ENCODE data around the gene PSG6.
"Not testable (repeated sequence)": the region's sequence is repeated elsewhere in the genome, so short reads cannot be mapped to it uniquely, and the experiment has no call there.

The PSG6 gene

DNA sequence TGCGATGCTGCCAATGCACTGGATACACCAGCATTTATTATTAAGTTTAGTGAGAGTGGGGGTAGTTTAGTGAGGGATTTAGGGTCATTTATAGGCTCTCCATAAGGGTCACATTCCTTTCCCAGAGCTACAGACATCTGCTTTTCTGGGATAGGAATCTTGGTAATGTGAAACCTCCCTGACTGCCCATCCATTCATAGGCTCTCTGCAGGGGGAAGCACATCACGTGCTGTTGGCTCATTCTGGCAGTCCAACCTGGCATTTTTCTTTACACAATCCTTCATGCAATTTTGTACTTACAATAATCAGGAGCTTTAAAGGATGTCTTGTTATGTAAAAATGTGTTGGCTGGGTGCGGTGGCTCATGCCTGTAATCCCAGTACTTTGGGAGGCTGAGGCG lies 17.1 kb downstream of the PSG6 start:
- H3K9me3 ChIP-seq (ENCODE audit: control insufficient read depth, insufficient read depth, low read depth, low read length); H3K4me1 ChIP-seq (ENCODE audit: control insufficient read depth, insufficient read depth, low read length); H3K4me3 ChIP-seq (ENCODE audit: low read depth, low read length); POLR2A ChIA-PET; H3K27ac ChIP-seq (ENCODE audit: extremely low read depth, low read depth, low read length); H3K36me3 ChIP-seq (ENCODE audit: control insufficient read depth in 2 of 2, insufficient read depth in 1 of 2, low read length in 2 of 2): not testable (repeated sequence)
- CTCF ChIA-PET: interaction anchor here (0.6 to 2.1 kb wide), 4 partner anchors 15 to 416 kb away, joined by 3 to 15 read pairs (median 3); no protein-coding TSS in a partner anchor
- peak; percentile 36; the same call in 1 of the 2 replicates for TF ChIP-seq ZBTB17 (tag by site-specific recombination; IDR thresholded peaks at IDR 0.05)

- H3K4me1 ChIP-seq (ENCODE audit: control insufficient read depth, insufficient read depth, low read length); H3K27ac ChIP-seq (ENCODE audit: extremely low read depth, low read depth, low read length); POLR2A ChIA-PET; H3K36me3 ChIP-seq (ENCODE audit: control insufficient read depth in 2 of 2, insufficient read depth in 1 of 2, low read length in 2 of 2); H3K4me3 ChIP-seq (ENCODE audit: low read depth, low read length); H3K9me3 ChIP-seq (ENCODE audit: control insufficient read depth, insufficient read depth, low read depth, low read length): not testable (repeated sequence)
- CTCF ChIA-PET: interaction anchor here (2.1 kb wide), 1 partner anchor 14 kb away, joined by 15 read pairs; no protein-coding TSS in a partner anchor
Observed at GRCh38 chr19:42899674-42900073, 18.0 kb downstream of the PSG6 start.

GRCh38 chr19:42899110-42899509 lies 18.6 kb downstream of the PSG6 start:
- H3K36me3 ChIP-seq (ENCODE audit: control insufficient read depth in 2 of 2, insufficient read depth in 1 of 2, low read length in 2 of 2); H3K4me1 ChIP-seq (ENCODE audit: control insufficient read depth, insufficient read depth, low read length); H3K9me3 ChIP-seq (ENCODE audit: control insufficient read depth, insufficient read depth, low read depth, low read length); H3K4me3 ChIP-seq (ENCODE audit: low read depth, low read length); H3K27ac ChIP-seq (ENCODE audit: extremely low read depth, low read depth, low read length); POLR2A ChIA-PET: not testable (repeated sequence)
- CTCF ChIA-PET: interaction anchor here (1.1 kb wide), 1 partner anchor 24 kb away, joined by 4 read pairs; no protein-coding TSS in a partner anchor

- H3K36me3 ChIP-seq (ENCODE audit: control insufficient read depth in 2 of 2, insufficient read depth in 1 of 2, low read length in 2 of 2); H3K4me3 ChIP-seq (ENCODE audit: low read depth, low read length); H3K9me3 ChIP-seq (ENCODE audit: control insufficient read depth, insufficient read depth, low read depth, low read length); H3K4me1 ChIP-seq (ENCODE audit: control insufficient read depth, insufficient read depth, low read length); H3K27ac ChIP-seq (ENCODE audit: extremely low read depth, low read depth, low read length): not testable (repeated sequence)
- ChIA-PET POLR2A (interaction anchor here (0.7 kb wide), 1 partner anchor 9 kb away, joined by 3 read pairs; no protein-coding TSS in a partner anchor), CTCF (interaction anchor here (1.1 kb wide), 1 partner anchor 25 kb away, joined by 4 read pairs; no protein-coding TSS in a partner anchor)
Observed at GRCh38 chr19:42898656-42899055, 19.0 kb downstream of the PSG6 start.

DNA sequence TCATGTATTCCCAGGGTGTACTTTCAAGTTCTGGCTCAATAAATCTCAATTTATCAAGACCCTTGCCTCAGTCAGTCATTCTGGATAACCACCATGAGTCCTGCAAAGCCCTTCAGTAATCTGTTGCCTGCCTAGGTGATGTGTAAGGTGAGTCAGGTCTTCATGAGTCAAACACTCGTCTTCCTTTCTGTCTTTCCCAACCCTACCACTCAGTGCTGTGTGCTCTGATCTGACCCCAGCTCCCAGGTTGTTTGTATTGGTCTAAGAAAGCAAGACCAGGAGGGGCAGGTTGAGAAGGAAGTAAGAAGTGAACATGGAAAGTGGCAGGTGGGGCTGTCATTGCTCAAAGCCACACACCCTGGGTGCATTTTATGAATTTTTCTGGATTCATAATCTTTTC lies 20.0 kb downstream of the PSG6 start:
- POLR2A ChIA-PET; CTCF ChIA-PET; H3K4me1 ChIP-seq (ENCODE audit: control insufficient read depth, insufficient read depth, low read length); H3K4me3 ChIP-seq (ENCODE audit: low read depth, low read length); H3K9me3 ChIP-seq (ENCODE audit: control insufficient read depth, insufficient read depth, low read depth, low read length); H3K27ac ChIP-seq (ENCODE audit: extremely low read depth, low read depth, low read length); H3K36me3 ChIP-seq (ENCODE audit: control insufficient read depth in 2 of 2, insufficient read depth in 1 of 2, low read length in 2 of 2): not testable (repeated sequence)

- H3K4me1 ChIP-seq (ENCODE audit: control insufficient read depth, insufficient read depth, low read length); H3K27ac ChIP-seq (ENCODE audit: extremely low read depth, low read depth, low read length); POLR2A ChIA-PET; H3K9me3 ChIP-seq (ENCODE audit: control insufficient read depth, insufficient read depth, low read depth, low read length); H3K4me3 ChIP-seq (ENCODE audit: low read depth, low read length); H3K36me3 ChIP-seq (ENCODE audit: control insufficient read depth in 2 of 2, insufficient read depth in 1 of 2, low read length in 2 of 2): not testable (repeated sequence)
- CTCF ChIA-PET: interaction anchor here (0.6 to 0.8 kb wide), 5 partner anchors 32 to 313 kb away, joined by 3 to 4 read pairs (median 3); no protein-coding TSS in a partner anchor
Observed at GRCh38 chr19:42890446-42890845, 27.2 kb downstream of the PSG6 start.

- H3K36me3 ChIP-seq (ENCODE audit: control insufficient read depth in 2 of 2, insufficient read depth in 1 of 2, low read length in 2 of 2); H3K4me3 ChIP-seq (ENCODE audit: low read depth, low read length); POLR2A ChIA-PET; H3K4me1 ChIP-seq (ENCODE audit: control insufficient read depth, insufficient read depth, low read length); H3K9me3 ChIP-seq (ENCODE audit: control insufficient read depth, insufficient read depth, low read depth, low read length); H3K27ac ChIP-seq (ENCODE audit: extremely low read depth, low read depth, low read length): not testable (repeated sequence)
- CTCF ChIA-PET: interaction anchor here (0.6 to 1.4 kb wide), 5 partner anchors 25 to 253 kb away, joined by 3 to 4 read pairs (median 4); no protein-coding TSS in a partner anchor
Observed at GRCh38 chr19:42887876-42888445, 29.7 kb downstream of the PSG6 start.

DNA sequence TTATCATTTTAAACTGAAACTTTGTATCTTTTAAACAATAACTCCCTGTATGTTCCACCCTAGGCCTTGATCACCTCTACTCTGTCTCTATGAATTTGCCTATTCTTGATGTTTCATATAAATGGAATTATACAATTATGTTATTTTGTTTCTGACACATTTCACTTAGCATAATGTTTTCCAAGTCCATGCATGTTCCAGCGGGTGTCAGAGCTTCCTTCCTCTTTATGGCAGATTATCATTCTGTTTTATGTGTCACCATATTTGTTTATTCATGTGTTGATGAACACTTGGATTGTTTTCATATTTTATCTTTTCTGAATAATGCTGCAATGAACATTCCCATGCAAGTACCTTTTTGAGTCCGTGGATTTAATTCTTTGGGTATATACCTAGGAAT lies 35.0 kb downstream of the PSG6 start:
- H3K4me3 ChIP-seq (ENCODE audit: low read depth, low read length); POLR2A ChIA-PET; H3K4me1 ChIP-seq (ENCODE audit: control insufficient read depth, insufficient read depth, low read length); H3K36me3 ChIP-seq (ENCODE audit: control insufficient read depth in 2 of 2, insufficient read depth in 1 of 2, low read length in 2 of 2); H3K9me3 ChIP-seq (ENCODE audit: control insufficient read depth, insufficient read depth, low read depth, low read length); H3K27ac ChIP-seq (ENCODE audit: extremely low read depth, low read depth, low read length): not testable (repeated sequence)
- CTCF ChIA-PET: interaction anchor here (0.6 to 4.7 kb wide), 6 partner anchors 25 to 189 kb away, joined by 3 to 54 read pairs (median 6); no protein-coding TSS in a partner anchor

- H3K4me3 ChIP-seq (ENCODE audit: low read depth, low read length); POLR2A ChIA-PET; H3K4me1 ChIP-seq (ENCODE audit: control insufficient read depth, insufficient read depth, low read length); H3K27ac ChIP-seq (ENCODE audit: extremely low read depth, low read depth, low read length); H3K36me3 ChIP-seq (ENCODE audit: control insufficient read depth in 2 of 2, insufficient read depth in 1 of 2, low read length in 2 of 2); H3K9me3 ChIP-seq (ENCODE audit: control insufficient read depth, insufficient read depth, low read depth, low read length): not testable (repeated sequence)
- CTCF ChIA-PET: interaction anchor here (1.9 to 4.7 kb wide), 3 partner anchors 24 to 89 kb away, joined by 7 to 54 read pairs (median 21); no protein-coding TSS in a partner anchor
Observed at GRCh38 chr19:42882010-42882409, 35.7 kb downstream of the PSG6 start.
